Measurements from ENCODE around the gene BRD2.

GRCh38 chr6:32979720-32980487 is 11.5 kb downstream of the BRD2 start:
- TF ChIP-seq CTCF (IDR thresholded peaks at IDR 0.05; ENCODE audit: insufficient read depth, low read length) (no peak), POLR2AphosphoS5 (IDR thresholded peaks at IDR 0.05; ENCODE audit: low read depth) (no peak), SPI1 (IDR thresholded peaks at IDR 0.05; ENCODE audit: borderline replicate concordance, low read depth) (no peak), REST (IDR thresholded peaks at IDR 0.05; ENCODE audit: insufficient replicate concordance, low read depth) (no peak)

Measured in HL-60 (cell line).